GM20000 (cell line): ENCODE results near the gene GARNL3.

Experiments used
- DNase-seq: peaks from one replicate; pipeline ENCODE4 v3.0.0; 2012; ENCODE audit warnings: low spot score
- CTCF ChIP-seq: IDR thresholded peaks from 2 replicates; pipeline ENCODE4 v1.5.1; 2012; ENCODE audit warnings: mild to moderate bottlenecking, control low read depth; ENCODE audit errors: extremely low read depth, missing control alignments

The GARNL3 gene

GRCh38 chr9:127344368-127345000, 79.9 kb downstream of the GARNL3 start:
- no peak for DNase-seq
- TF ChIP-seq CTCF, result no peak

GRCh38 chr9:127345566-127345965, 81.0 kb downstream of the GARNL3 start:
- DNase-seq, result no peak
- TF ChIP-seq CTCF, result no peak

GRCh38 chr9:127346584-127346983, 82.0 kb downstream of the GARNL3 start:
- no peak for DNase-seq
- no peak for TF ChIP-seq CTCF

GRCh38 chr9:127347831-127348776, 83.5 kb downstream of the GARNL3 start:
- TF ChIP-seq CTCF, result no peak
- DNase-seq, result peak; percentile 13

- no peak for TF ChIP-seq CTCF
- no peak for DNase-seq
These were observed 85.0 kb downstream of the GARNL3 start for GRCh38 chr9:127349483-127350113.

- TF ChIP-seq CTCF, result no peak
- no peak for DNase-seq
These were observed 86.9 kb downstream of the GARNL3 start for GRCh38 chr9:127351182-127352166.
